Germinal center (tissue), 1 donor: ENCODE data around the gene GALNT9.

ENCODE experiments used
- DNase-seq: peaks from one replicate; pipeline ENCODE4 v3.0.0; 2012; ENCODE audit warnings: mixed read lengths, low spot score

The GALNT9 gene

GRCh38 chr12:132292328-132293319 is 36.8 kb downstream of the GALNT9 start:
- no peak for DNase-seq

- no peak for DNase-seq
These were observed 37.8 kb downstream of the GALNT9 start for GRCh38 chr12:132291402-132292175.

GRCh38 chr12:132290203-132290540 is 39.2 kb downstream of the GALNT9 start:
- DNase-seq = no peak

GRCh38 chr12:132289356-132290202 is 39.8 kb downstream of the GALNT9 start:
- no peak for DNase-seq

- DNase-seq = no peak
These were observed 40.7 kb downstream of the GALNT9 start for GRCh38 chr12:132288516-132289215.

- DNase-seq = no peak
These were observed 41.8 kb downstream of the GALNT9 start for GRCh38 chr12:132287391-132288238.

GRCh38 chr12:132286912-132287311 is 42.5 kb downstream of the GALNT9 start:
- no peak for DNase-seq

GRCh38 chr12:132285991-132286681 is 43.3 kb downstream of the GALNT9 start:
- DNase-seq = no peak

GRCh38 chr12:132284827-132285741 is 44.3 kb downstream of the GALNT9 start:
- no peak for DNase-seq

GRCh38 chr12:132284071-132284826 is 45.1 kb downstream of the GALNT9 start:
- no peak for DNase-seq

- DNase-seq = no peak
These were observed 46.2 kb downstream of the GALNT9 start for GRCh38 chr12:132282950-132283771.

- no peak for DNase-seq
These were observed 47.1 kb downstream of the GALNT9 start for GRCh38 chr12:132282031-132282949.

GRCh38 chr12:132281038-132281437 is 48.4 kb downstream of the GALNT9 start:
- DNase-seq = no peak

GRCh38 chr12:132280406-132280805 is 49.0 kb downstream of the GALNT9 start:
- no peak for DNase-seq

GRCh38 chr12:132279930-132280329 is 49.5 kb downstream of the GALNT9 start:
- no peak for DNase-seq
